Vagina (tissue), 2 donors: ENCODE measurements around the gene SLC36A4. TPM values are rescaled to one million over a fixed set of nuclear protein-coding genes. Genes with fewer than 3 reads are reported as not detected.

Experiments used
- DNase-seq, 2 donors: peaks; one replicate each; pipeline ENCODE4 v3.0.0-alpha.2; 2017; ENCODE audit errors: extremely low spot score in 2 of 2
- H3K27ac ChIP-seq: fragments of 200-600 bp; sonication (generic); one replicate; pipeline ENCODE4 v1.5.1; 2019
- H3K27me3 ChIP-seq: fragments of 200-600 bp; sonication (generic); one replicate; pipeline ENCODE4 v1.5.1; 2019
- H3K36me3 ChIP-seq, 2 donors: fragments of 200-600 bp; sonication (generic); one replicate each; pipeline ENCODE4 v1.5.1; 2017 to 2019
- H3K4me1 ChIP-seq: fragments of 200-600 bp; sonication (generic); one replicate; pipeline ENCODE4 v1.5.1; 2019
- H3K4me3 ChIP-seq, 2 donors: fragments of 200-600 bp; sonication (generic); 1 replicate in 1 of 2; 2 replicates in 1 of 2; pipeline ENCODE4 v1.5.1; 2016 to 2019
- H3K9me3 ChIP-seq: fragments of 200-600 bp; sonication (generic); one replicate; pipeline ENCODE4 v1.5.1; 2019
- CTCF ChIP-seq, 3 experiments: fragments of 450-650 bp in 2 of 3; fragments of 200-600 bp in 1 of 3; sonication (generic) in 1 of 3; IDR thresholded peaks; one replicate each; pipeline ENCODE4 v1.5.1; 2017 to 2019; ENCODE audit warnings: antibody characterized with exemption in 3 of 3, mild to moderate bottlenecking in 2 of 3, moderate library complexity in 2 of 3
- POLR2A ChIP-seq, 2 donors: fragments of 450-650 bp; IDR thresholded peaks; one replicate each; pipeline ENCODE4 v1.6.1; 2017; ENCODE audit warnings: antibody characterized with exemption in 2 of 2, mild to moderate bottlenecking in 2 of 2, moderate library complexity in 2 of 2
- POLR2AphosphoS5 ChIP-seq, 2 donors: sonication (generic); formaldehyde crosslinking; IDR thresholded peaks; one replicate each; pipeline ENCODE4 v1.9.0; 2017; ENCODE audit warnings: antibody characterized with exemption in 2 of 2, mild to moderate bottlenecking in 2 of 2, low read depth in 1 of 2; ENCODE audit not compliant: insufficient read depth in 1 of 2
- intact Hi-C: fragments of 100-400 bp; cut with DNase I; formaldehyde crosslinking; loops from one replicate; pipeline ENCODE4 v1.15.1; 2023
- small RNA-seq: library from RNA; depleted of rRNA; stranded (forward); fragments of <200 nt; gene quantifications from one replicate; pipeline ENCODE3, GENCODE V24; 2016
- total RNA-seq: library from RNA; depleted of rRNA; stranded (reverse); fragments of >200 nt; gene quantifications from one replicate; pipeline ENCODE4 v1.2.3, GENCODE V29; 2016

SLC36A4 gene
- total RNA-seq, 1 donor from 2014 or later = 16.7 TPM

- Histone ChIP-seq H3K9me3 (no peaks in the 10 kb centered on the region), H3K4me3 (no peak overlapping the region), H3K27me3 (no peaks in the 10 kb centered on the region), H3K4me1 (no peaks in the 10 kb centered on the region), H3K36me3 (no peaks in the 10 kb centered on the region), H3K27ac (no peak overlapping the region)
- no peak for DNase-seq
- TF ChIP-seq POLR2A (IDR thresholded peaks at IDR 0.05) = no peak
- no peak for TF ChIP-seq POLR2AphosphoS5 (IDR thresholded peaks at IDR 0.05; ENCODE audit: insufficient read depth in 1 of 2, low read depth in 1 of 2)
- TF ChIP-seq CTCF (IDR thresholded peaks at IDR 0.05) = no peak
- intact Hi-C loops = no loop called here
Measured at GRCh38 chr11:93099806-93100205, 98.0 kb downstream of the SLC36A4 start.

Small RNA genes within 50 kb of the gene (small RNA-seq; reads per million reads assigned to genes)
- not detected for gene AP003072.1

Other genes with a start within 250 kb of the SLC36A4 start
- not detected for gene MTNR1B, start 228.3 kb downstream of the SLC36A4 start, total RNA-seq
- gene DEUP1, start 132.8 kb upstream of the SLC36A4 start, total RNA-seq = not detected